KG1 (cell line): Measurements from ENCODE around the gene FERMT1.

Experiments used
- DNase-seq: peaks from one replicate; lab custom pipeline; 2025; lab: John Stamatoyannopoulos, UW

Gene FERMT1, protein sequence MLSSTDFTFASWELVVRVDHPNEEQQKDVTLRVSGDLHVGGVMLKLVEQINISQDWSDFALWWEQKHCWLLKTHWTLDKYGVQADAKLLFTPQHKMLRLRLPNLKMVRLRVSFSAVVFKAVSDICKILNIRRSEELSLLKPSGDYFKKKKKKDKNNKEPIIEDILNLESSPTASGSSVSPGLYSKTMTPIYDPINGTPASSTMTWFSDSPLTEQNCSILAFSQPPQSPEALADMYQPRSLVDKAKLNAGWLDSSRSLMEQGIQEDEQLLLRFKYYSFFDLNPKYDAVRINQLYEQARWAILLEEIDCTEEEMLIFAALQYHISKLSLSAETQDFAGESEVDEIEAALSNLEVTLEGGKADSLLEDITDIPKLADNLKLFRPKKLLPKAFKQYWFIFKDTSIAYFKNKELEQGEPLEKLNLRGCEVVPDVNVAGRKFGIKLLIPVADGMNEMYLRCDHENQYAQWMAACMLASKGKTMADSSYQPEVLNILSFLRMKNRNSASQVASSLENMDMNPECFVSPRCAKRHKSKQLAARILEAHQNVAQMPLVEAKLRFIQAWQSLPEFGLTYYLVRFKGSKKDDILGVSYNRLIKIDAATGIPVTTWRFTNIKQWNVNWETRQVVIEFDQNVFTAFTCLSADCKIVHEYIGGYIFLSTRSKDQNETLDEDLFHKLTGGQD

DNA sequence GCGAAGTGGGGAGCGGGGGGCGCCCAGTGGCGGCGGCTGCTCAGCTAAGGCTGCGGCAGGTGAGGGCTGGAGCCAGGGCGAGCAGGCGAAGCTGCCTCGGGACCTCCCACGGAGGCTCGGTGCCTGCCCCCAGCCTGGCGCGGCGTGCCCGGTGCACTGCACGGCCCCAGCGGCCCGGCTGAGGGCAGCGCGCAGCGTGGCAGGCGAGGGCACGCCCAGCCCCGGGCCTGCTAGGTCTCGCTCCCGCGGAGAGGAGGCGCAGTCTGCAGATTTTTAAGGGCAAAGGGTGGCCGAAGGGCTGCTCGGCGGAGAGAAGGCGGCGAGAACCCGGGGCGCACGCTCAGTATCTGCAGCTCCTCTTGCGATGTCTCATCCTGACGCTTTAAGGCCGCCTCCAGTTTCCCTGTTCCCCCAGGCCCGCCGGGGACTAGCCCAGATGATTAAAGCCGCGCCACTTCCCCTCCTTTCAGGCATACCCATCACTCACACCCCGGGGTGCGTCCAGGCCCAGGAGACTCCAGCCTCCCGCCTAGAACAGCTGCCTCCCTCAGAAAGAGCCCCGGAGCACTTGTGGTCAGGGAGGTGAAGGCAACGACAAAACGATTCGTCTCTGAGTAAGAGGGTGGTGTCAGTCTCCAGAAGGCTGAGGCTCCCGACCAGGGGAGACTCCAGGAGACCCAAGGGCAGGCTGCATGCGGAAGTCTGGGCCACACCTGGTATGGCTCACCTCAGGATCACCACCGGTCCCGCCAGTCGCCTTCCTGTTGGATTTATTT, at the start of gene FERMT1:
Gene FERMT1, minus strand, starts transcription at position 158 of the 776 bp plus-strand sequence. CDS start 3,476 bp downstream, outside the sequence.
- DNase-seq, result no peak

DNA sequence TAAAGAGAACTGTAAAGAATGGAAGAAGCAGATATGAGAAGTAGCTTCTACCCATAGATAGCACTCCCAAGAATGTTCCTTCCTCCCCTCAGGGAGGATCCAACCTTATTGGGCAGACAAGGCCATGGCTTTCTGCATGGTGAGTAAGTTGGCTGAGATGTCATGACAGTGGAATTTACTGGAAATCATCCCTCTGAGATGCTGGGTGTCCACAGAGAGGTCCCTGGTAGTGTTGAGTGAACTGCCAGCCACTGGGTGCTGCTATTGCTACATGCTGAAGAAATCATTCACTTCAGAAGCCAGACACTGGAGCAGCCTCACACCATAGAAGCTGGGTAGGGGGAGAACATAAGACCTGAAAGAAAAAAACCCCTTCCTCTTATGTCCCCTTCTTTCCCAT, 46.4 kb upstream of the FERMT1 start:
- DNase-seq, result no peak

DNA sequence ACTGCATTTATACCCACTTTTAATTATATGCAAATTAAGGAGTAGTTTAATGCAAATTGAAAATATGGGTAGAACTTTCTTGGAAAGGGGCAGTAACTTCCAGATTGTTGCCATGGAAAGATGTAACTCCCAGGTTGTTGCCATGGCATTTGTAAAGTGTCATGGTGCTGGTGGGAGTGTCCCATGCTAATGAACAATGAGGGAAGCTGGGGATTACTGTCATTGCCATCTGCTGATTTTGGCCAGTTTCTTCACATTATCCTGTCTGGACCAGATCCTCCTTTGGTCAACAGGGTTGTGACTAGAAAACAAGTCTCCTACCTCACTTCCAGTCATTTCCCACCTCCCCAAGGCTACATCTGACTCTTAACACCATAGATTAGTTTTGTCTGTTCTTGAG, 45.4 kb upstream of the FERMT1 start:
- DNase-seq, result no peak

DNA sequence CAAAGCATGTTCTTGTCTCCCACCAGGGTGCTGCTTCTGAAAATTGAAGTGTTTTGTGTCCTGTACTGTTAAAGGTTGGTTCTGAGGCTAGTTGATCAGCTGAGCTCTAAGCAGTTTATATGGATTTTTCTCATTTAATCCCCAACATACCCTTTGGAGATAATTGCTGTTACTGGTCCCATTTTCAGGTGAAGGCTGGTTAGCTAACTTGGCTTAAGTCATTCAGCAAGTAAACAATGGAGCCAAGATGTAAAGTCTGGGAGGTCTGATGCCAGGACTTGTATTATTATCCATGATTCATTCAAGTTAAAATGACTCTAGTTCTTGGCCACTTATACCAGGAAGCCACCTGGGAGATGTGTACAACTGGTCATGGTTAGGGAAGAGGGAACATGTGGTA, 42.5 kb upstream of the FERMT1 start:
- no peak for DNase-seq

DNA sequence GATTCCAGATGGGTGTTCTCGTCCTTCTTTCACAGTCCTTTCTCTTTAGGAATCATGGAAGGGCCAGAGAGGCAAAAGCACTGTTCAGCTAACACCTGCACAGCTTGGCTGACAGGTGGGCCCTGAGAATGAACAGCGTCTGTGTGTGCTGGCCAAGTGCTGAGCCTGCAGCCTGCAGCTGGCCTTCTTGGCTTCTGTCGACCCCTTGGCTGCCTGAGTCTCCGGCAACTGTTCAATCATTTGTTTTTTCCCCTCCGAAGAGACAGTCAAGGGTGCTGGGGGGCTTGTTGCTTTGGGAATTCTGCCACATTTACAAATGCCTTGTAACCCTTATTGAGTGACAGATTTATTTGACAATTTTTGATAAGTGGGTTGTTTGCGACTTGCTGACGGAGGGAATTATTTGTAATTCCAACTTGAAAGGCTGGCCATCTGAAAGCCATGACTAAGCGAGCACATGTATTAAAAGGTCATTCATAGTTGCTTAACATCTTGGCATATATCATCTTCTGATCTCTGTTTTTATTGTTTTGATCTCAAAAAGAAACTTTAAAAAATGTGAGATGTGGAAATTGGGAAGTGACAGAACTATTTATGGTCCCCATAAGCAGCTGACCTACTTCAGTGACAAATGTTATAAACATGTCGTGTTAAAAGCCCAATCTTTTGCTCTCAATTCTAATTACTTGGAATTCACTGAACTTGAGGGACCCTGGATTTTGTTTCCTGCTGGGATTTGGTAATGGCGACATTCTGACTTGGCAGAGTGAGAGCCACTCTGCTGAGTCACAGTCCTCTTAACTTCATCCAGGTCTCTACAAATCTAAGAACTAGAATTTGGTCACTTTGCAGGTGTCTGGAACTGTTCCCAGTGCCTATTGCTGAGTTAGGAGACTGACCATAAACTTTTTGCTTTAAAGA, 41.9 kb upstream of the FERMT1 start:
- DNase-seq, result no peak

DNA sequence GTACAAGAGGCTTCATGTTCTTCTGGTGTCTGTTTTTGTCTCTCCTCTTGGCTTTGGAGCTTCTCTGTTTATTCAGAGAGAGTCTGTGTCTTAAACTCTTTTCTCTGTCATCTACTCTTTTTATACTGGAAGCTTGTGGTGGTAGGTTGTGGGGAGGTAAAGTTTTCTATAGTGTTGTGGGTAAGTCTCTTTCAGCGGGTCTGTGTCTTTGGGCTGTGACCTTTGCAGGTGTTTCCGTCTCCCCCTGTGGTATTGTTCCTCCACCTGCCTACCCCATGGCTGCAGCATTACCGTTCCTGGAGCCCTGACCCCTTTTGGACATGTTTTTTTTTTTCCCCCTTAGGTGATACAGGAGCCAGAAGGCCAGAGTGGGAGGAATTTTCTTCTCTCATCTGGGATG, 37.9 kb upstream of the FERMT1 start:
- DNase-seq, result no peak

DNA sequence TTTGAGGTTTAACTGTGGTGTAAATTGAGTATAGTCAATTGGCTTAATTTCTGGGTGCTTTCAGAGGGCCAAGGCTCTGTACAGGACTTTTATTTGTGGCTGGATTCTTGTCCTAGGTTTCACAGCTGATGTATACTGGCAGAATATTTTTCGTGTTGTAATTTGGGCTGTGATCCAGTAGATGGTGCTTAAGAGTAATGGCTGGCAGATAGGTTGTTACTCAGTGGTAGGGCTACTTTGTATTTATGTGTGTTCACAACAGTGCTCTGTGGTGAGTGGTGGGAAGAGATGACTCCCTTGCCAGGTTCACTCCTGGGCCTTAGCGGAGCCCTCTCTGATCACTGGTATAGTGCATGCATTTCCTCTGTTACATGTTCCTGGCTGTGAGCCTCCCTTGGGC, 34.5 kb upstream of the FERMT1 start:
- DNase-seq, result no peak

DNA sequence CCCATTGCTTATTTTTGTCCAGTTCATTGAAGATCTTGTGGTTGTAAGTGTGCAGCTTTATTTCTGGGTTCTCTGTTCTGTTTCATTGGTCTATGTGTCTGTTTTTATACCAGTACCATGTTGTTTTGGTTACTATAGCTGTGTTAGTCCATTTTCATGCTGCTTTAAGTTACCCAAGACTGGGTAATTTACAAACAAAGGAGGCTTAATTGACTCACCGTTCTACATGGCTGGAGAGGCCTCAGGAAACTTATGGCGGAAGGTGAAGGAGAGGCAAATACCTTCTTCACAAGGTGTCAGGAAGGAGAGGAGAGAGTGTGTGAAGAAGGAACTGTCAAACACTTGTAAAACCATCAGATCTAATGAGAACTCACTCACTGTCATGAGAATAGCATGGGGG, 29.9 kb upstream of the FERMT1 start:
- no peak for DNase-seq

DNA sequence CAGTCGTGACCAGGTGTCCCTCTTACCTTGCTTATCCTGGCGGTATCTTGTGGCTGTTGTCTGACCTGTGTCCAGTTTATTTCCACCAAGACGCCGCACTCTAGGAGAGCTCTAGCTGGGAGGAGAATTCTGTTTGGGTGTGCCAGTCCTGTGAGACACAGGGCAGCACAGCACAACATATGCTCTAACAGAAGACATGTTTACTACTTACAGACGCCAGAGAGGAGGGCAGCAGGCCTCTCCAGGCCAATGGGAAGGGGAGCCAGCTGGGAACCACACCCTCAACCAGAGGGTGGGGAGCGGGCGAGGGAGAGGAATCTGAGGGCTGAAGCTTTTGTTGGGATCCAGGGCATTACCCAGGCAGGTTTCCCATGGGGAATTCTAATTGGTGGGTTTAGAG, 25.2 kb upstream of the FERMT1 start:
- DNase-seq, result no peak

DNA sequence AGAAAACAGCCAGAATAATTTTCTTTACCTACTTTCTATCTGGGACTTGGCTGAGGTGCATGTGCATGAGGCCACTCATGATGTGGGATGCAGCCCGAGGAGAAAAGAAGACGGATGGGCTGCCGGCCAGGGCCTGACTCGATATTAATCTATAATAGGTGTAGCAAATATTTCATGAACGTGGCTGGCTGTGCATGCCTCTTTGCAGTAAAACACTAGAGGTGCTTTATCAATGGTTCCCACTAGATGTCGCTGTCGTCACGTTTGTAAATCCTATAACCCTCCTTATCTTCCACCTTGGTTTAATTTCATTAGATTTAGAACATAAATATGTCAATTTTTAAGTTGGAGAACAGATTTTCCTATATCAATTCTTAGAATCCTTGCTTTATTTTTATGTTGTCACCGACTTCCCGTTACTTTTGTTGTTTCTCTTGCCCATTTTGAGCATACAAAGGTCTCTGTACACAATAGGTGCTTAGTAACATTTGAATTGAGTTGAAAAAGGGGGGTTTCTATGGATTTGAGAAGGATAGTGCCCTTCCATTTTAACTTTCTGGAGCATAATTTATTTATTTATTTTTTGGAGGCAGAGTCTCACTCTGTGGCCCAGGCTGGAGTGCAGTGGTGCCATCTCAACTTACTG, 19.6 kb upstream of the FERMT1 start:
- peak; percentile 14 for DNase-seq

DNA sequence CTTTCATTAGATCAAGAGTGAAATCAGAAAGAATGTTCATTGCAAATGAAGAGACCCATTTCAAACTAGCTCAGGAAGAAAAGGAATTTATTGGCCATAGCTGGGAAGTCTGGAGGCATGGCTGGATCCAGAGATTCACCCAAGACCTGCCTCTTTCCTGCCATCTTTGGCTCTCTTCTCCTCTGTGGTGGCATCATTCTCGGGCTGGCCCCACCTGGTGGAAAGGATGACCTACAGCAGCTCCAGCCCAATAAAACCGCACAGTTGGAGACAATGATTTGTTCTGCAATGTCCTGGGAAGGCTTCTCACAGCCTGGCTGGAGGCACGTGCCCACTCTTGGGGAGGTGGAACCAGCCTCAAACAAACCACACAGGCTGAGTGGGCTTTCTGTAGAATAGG, 18.1 kb upstream of the FERMT1 start:
- no peak for DNase-seq

DNA sequence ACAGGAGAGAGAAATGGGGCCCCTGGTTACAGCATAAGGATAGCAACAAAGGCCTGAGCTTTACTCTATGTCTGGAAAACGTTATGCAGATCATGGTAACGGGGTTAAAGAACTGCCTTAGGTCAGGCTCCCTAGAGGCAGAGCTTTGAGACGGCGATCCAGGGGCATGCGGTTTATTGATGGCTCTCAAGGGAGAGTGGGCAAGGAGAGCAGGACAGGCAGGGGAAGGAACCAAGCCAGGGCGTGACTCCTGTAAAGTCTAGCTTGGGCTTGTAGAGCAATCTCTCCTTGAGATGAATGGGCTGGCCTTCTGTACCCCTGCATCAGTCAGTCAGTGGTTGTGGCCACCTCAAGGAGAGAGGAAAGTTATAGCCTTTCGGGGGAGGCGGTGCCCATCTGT, 12.5 kb upstream of the FERMT1 start:
- no peak for DNase-seq

DNA sequence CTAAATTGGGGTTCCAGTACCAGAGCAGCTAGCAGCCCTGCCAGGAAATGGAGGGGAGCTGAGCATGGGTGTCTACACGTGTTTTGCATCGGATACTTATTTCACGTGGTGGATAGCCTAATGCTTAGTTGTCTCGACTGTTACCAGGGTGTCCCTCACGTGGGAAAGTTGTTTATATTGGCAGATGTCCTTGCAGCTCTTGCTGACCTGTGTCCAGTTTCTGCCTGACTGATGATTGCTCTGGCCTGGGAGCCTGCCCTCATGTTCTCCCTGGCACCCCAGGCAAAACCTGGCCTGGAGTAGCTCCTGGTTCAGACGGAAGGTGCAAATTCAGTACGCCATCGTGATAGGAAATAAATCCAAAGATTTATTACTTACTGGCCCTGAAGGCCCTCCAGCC, 11.8 kb upstream of the FERMT1 start:
- no peak for DNase-seq

DNA sequence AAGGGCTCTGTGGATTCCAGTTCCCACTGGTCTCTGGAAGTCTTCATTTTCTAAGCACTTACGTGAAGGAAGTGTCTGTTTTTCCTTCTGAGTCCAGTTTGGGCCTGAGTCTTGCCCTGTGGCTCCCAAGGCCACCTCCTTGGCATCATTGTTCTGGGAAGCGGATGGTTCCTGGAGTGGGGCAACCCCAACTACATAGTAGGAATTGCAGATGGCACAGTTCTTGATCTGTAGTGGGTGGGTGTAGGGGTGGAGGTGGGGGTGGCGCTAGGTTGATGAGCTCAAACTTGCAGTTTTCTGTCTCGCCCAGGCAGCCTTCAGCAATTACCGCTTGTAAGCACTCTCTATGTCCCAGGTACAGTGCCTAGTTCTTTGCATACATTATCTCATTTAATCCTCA, 7.2 kb upstream of the FERMT1 start:
- no peak for DNase-seq

DNA sequence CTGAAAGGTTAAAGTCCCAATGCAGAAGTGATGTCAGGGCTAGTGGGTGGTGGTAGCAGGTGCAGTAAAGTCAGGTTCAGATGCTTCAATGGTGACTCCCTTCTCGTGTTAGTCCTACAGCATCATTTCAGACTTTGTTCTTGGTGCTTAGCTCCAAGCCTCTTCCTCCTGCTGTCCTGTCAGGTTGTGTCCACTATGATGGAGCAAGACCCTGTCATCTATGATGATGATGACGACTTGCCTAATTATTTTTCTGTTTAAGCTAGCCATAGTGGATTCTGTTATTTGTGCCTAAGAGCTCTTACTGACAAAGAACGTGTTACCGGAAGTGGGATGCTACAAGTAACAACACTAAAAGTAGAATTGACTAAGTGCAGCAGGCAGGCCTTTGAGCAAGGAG, 5.0 kb upstream of the FERMT1 start:
- DNase-seq, result no peak

DNA sequence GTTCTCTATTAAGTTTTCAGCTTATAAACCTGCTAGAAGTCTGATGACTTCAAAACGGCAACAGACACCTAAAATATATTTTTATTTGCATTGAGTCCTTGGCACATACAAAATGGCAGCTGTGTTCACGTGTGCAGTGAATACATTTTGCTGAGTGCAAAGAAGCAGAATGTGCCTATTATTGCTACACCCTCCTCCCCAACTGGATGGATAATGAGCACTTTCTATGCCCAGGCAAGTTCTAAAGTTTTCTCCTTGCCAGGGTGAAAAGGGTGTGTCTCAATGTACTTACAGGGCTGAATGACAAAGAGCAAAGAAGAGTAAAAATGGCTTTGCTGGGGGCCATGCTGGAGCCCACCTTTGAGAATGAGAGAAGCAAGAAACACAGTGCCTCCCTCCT, 4.0 kb upstream of the FERMT1 start:
- no peak for DNase-seq

DNA sequence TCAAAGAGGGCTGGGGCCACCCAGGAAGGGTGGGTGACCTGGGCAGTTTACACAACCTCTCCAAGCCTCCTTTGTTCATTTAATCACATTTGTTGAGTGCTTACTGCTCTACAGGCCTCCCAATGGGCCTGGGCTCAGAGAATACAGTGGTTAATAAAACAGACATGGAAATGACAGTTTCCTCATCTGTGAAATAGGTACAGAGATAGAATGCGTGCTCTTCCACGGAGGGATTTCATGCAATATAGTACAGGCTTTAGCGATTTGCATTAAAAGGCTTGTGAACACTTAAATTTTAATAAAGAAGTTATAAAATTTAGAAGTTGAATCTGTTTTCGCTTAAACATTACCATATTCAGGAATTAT, 802 bp upstream of the FERMT1 start:
- DNase-seq, result no peak

DNA sequence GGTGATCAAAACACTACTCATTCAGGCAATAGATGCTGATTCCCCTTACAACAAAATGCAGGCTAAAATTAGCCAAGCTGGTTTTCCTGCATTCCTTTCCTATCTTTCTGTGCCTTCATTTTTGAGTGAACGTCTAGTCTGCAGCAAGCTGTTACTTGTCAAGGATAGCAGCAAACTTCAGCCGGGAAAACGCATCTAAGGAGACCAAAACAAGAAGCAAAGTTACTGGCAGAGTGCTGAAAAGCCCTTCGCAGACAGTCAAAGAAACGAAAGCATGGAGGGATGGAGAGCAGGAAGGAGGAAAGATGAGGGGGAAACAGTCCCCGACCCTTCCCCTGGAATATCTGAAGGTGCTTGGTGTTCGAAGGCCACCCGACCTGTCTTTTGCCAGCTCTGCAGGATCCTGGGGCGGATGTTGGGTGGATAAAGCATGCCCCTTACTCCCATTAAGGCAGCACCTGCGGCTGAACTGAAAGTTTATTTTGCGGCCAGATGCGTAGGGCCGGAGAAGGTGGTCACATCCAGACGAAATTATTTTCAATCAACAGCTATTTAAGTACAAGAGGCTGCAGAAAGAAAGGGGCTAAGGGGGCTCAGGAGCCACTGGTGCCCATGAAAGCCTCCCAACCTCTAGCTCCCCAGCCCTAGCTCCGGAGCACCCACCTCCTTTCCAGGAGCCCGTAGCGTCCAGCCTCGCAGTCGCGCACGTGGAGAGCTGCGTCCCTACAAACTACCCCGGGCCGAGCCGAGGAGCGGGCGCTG, 538 bp downstream of the FERMT1 start:
- DNase-seq, result no peak

DNA sequence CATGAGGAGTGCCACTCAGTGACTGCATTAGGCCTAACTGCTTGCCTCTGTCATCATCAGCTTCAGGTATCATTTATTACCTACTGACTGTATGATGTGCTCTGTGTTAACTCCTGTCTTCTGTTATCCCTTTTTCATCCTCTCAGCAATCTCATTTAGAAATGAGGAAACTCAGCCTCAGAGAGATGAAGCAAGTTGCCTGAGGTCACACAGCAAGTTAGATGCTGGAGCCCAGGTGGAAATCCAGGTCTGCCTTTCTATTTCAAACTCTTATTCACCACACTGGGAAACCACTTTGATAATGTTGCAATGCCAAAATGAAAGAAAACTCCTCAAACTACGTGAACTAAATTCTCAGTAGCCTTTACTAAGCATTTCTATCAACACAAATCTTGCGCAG, 1.3 kb downstream of the FERMT1 start:
- no peak for DNase-seq

DNA sequence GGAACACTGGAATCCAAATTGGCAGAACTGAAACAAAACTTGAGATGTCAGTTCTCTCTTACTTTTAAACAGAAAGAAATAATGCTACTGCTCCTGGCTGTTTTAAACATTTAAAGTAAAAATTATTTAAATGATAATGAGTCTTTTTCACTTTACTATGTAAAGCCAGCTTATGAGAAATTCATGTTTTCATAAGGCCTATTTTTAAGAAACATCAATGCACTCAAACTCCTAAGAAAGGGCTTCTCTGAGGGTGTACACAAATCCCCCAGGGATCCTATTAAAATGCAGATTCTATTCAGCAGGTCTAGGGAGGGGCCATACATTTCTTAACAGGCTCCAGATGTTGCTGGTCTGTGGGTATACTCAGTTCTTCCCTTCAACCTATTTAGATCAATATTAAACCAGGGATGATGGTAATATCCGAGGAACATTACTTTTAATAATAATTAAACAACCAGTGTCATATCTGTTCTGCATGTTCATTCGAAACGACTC, 2.3 kb downstream of the FERMT1 start:
- no peak for DNase-seq
